NCI-H146 (cell line): ENCODE results near the gene PBX3.
A peak's percentile ranks its signal among the peaks of the same experiment; 100 is the strongest.
"Not testable (repeated sequence)": the region's sequence is repeated elsewhere in the genome, so short reads cannot be mapped to it uniquely, and the experiment has no call there.

Source experiments
- DNase-seq: peaks from one replicate; lab custom pipeline; 2025; lab: John Stamatoyannopoulos, UW

Gene PBX3

DNA sequence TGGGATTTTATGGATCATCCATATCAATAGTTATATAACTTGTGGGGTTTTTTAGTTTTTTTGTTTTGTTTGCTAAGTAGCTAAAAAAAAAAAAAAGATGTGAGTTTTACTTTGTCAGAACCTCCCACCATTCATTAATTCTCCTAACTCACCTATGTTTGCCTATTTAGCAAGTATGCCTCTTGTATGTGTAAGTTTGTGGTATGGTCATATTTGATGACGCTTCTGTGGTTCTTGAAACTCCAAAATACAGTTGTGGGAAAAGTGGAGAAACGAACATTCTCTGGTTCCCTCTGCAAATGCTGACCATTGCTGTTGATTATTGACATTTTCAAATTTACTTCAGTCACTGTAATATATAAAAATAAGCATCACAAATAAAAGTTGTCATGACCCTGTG, 75.7 kb downstream of the PBX3 start:
- DNase-seq, result no peak

DNA sequence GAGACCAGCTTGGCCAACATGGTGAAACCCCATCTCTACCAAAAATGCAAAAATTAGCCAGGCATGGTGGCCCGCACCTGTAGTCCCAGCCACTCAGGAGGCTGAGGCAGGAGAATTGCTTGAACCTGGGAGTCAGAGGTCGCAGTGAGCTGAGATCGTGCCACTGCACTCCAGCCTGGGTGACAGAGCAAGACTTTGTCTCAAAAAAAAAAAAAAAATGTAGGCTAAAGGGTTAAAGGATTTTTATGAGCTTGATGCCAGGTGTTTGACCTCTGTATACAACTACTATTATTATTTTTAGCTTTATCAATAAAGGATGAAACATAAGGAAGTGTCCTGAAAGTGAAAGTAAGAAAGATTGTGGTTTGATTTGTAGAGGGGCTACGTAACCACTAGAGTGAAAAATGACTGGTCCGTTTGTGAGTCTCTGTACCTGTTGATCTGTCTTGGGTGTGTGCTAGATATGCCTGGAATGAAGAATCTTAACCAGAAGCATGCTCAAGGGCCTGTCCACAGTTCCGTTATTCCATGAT, 76.8 kb downstream of the PBX3 start:
- not testable (repeated sequence) for DNase-seq

DNA sequence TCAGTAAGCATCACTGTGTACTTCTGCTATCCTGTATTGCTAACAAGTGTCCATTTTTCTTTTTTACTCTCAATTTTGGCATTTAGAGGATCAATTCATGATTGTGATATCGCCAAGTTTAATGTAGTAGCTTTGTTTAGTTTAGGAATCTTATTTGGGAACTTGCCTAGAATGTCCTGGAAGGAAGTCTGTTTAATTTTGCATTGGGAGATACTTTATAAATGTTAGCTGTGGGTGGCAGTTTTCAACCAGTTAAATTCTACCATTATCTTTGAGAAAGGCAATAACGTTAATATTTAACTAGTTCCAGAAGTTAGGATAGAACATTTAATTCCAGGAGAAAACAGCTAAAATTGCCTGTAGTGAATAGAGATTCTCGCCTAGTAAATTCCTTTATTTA, 78.6 kb downstream of the PBX3 start:
- no peak for DNase-seq

DNA sequence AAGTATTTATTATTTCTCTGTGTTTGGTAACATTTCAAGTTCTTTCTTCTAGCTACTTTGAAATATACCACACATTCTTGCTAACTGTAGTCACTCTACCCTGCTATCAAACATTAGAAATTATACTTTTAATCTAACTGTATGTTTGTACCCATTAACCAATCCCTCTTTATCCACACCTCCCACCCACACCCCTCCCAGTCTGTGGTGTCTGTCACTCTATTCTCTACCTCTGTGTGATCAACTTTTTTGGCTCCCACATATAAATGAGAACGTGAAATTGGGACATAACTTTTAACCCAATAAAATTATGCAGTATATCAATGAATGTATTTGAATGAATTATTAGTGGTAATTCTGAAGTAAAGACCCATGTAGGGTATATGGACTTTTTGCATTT, 79.7 kb downstream of the PBX3 start:
- DNase-seq, result no peak

DNA sequence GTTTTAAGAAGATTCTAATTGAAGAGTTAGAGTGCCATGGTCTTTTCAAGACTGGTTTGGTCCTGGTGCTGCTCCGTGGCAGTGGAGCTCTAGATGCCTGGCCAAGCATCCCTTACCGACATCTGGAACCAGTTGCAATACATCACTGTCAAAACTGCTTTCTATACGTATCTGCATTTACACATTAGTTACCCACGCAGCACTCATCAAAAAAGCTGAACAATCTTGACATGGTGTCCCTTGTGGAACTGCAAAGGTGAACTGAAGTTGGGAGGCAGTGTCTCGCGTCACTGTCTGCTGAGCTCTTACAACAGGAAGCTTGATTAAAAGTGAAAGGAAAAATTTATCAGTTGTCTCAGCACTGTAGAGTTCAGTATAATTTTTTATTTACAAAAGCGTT, 82.6 kb downstream of the PBX3 start:
- no peak for DNase-seq

DNA sequence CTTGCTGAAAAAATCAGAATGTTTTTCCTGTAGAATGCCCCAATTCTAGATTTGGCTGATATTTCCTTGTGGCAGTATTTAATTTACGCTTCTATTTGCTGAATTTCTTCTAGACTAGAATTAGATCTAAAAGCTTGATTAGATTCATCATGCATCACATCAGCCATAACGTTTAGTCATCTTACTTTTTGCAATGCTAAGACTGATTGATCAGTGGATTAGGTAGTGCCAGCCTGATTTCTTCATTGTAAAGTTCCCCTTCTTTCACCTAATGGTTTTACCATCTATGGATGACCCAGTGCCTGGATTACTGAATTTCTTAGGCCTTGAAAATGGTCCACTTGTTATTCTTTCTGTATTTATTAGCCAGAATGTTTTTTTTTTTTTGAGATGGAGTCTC, 83.9 kb downstream of the PBX3 start:
- no peak for DNase-seq

DNA sequence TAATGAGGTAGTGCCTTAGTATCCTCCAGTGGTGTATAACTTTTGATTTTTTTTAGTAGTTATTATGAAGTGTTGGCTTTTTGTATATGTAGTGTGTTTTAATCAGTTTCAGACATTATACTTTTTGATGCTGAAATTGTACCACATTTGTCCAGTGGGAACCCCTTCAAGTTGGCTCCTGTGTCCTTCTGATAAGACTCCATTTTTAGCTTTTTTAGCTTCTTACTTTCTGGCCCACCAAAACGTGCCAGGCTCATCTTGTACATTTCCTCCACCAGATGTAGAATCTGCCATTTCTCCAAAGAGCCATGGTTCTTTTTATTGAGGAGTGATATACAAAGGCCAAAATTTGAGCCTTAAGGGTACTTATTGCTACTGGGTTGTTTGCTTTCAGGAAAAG, 84.4 kb downstream of the PBX3 start:
- no peak for DNase-seq

DNA sequence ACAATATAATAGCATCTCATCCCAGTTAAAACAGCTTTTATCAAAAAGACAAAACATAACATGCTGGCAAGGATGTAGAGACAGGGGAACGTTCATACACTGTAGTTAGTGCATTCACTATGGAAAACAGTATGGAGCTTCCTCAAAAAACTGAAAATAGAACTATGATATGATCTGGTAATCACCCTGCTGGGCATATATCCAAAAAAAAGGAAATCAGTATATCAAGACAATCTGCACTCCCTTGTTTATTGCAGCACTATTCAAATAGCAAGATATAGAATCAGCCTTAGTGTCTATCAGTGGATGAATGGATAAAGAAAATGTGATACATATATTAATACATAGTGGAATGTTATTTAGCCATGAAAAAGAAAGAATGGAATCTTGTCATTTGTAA, 88.5 kb downstream of the PBX3 start:
- DNase-seq, result no peak

DNA sequence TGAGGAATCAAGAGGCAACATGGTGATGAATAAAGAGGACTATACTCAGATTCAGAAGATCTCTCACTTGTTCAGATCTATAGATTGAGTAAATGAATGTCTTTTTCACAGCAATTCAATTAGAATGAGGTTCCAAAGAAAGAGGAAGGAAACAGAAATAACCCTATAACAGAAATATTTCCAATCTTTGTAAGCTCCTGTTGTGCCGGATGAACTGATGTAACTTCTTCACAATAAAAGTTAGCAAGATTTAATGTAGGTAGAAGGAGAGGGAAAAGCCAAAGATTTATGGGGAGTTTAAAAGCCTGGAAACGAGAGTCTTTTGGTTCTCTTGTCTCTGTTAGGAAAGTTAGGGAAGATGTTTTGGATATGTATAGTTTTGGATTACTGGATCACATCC, 92.1 kb downstream of the PBX3 start:
- DNase-seq, result no peak

DNA sequence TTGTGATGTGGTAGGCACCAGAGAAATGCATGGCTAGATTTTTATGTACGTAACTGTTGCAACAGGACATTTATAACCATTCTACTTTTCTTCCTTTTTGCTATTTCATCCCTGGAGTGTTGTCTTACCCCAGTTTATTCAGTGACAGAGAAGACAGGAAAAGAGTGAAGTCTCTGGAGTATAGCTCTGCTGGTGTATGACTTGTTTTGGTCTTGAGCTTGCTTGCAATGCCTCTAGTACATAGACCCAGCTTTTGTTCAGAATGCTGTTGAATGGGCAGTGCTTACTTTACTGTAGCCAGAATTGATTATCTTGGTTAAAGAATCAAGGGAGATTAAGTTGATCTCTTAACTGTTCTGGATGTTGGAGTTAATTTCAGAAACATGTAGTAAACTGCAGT, 94.3 kb downstream of the PBX3 start:
- no peak for DNase-seq

DNA sequence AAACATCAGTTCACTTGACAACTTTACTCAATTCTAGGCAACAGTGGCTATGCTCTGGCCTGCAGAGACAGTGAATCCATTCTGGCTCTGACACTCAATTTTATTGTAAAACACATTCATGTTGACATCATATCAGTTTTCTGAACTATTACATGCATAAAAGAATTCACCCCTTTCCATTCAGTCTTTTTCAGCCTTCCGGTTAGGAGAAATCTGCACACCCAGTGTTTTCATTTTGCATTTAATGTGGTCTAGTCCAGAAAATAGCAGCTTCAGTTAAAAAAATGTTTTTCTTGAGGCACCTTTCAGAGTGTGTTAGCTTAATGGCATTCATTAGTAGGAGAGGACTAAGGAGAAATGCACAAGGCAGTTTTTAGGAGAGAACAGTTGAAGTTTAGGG, 95.1 kb downstream of the PBX3 start:
- DNase-seq, result no peak

DNA sequence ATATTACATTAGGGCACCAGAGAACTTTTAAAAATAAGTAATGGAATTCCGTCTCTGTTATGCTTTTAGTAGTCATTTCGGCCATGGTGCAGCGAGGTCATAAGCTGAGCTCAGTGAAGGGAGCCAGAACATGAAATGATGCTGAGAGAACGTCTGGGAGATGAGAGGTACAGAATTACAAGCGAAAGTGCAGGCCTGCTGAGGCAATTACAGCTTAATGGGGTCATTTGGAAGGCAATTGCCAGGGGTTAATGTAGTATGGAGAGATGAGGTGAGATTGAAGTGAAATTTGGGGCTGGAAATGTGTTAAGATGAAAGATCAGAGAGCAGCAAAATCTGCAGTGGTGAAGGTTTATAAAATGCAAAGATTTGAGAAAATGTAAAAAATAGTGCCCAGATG, 96.5 kb downstream of the PBX3 start:
- peak; percentile 63 for DNase-seq

DNA sequence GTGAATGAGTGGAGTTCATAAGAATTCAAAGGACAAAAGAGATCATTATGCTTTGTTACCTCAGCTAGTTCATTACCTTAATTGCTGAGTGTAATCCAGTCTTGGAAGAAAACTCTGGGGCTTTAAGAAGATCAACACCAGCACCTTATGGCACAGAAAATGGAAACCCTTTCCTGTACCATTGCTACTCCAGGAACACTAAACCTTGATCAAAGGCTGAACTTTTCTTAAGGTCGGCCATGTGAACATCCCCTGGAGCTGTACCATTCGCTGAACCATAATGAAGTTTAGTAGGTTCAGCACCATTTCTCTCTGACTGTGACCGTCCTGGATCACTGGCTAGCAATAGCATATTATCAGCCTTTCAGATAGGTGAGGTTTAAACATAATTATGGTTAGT, 97.4 kb downstream of the PBX3 start:
- peak; percentile 2 for DNase-seq

DNA sequence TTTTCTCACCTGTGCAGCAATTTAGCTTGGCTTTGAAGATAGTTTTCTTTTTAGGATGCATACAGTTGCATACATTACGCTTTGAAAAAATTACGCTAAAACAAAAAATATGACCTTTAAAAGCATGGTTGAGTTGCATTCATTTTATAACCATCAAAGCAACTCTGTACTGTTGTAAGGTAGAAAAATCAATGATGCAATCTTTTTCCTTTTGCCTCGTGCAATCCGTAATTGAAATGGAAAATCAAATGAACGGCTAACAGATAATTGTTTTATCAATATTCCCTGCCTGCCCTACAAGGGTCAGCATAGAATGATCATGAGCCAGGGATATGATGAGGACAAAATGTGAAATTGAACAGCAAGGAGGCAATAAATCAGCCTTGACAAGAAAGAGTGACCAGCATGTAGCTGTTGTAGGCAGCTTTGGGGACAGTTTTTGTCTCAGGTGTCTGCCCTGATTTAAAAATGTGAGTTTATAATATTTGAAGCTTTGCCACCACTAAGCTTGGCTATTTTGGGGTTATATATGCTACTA, 98.2 kb downstream of the PBX3 start:
- peak; percentile 48 for DNase-seq

DNA sequence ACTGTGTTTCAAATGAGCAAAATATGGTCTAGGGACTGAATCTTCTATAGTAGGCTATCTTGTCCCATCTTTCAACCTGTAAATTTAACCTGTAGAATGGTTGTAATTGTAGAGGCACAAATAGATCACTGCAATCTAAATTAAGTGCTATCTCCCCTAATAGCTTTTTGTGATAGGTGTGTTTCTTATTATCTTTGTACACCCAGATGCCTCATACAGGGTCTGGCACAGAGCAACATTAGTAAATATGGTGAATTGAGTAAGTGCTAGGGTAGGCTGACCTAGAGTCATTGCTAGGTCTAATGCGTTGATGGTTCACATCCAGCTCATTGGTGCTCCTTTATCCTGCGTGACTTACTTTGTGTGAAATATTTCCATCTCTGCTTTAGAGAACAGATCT, 100.6 kb downstream of the PBX3 start:
- DNase-seq, result no peak

DNA sequence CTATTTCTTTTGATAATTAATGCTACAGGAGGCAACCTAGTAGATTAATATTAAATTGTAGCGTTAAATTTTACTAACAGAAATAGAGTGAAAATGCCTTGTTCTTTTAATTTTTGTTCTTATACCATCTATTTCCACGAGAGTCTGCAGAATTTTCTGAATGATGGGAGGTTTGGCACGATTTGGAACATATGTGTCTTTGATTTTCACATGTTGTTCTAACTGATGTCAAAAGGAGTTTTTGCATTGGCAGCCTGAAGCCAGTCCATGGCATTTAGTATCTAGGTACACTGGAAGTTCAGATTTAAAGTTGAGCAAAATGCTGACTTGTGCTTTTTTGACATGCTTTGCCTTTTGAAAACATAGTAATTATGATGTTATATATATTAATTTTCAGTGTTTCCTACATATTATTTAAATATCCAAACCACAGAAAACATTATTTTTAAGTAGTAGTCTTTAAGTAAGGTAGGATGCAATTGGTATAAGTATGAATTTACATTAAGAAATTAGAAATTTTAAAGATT, 103.0 kb downstream of the PBX3 start:
- DNase-seq, result no peak

DNA sequence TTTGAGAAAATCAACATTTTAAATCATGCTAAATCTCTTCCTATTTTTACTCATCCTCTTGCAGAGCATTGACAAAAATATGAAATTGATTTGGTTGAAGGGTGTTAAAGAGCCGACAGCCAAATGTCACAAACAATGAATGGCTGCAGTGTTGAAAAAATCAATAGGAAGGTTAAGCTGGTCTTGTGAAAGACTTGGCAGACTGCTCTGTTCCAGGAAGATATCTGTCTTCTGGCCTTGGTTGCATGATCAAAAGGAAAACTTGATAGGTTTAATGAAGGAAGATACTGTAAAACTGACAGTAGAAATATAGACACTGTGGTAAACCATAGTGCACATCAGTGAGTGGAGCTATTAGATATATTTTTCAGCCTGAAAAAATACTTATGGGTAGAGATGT, 103.6 kb downstream of the PBX3 start:
- DNase-seq, result no peak

DNA sequence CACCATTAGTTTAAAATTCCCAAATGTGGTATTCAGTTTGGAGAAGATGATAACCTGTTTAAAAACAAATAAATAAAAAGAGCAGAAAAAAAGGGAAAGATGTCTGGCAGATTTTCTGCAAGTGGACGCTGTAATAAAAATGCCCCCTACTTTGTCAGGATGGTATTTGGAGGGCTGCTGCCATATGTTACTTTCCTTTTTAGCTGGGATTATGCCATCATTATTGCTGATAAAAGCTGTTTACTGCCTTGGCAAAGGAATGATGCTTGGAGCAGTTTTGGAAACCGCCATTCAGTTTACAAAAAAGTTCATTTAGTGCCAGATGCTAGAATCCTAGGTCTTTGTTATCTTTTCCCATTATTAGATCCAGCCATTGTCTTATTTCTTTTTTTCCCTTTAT, 104.8 kb downstream of the PBX3 start:
- no peak for DNase-seq

DNA sequence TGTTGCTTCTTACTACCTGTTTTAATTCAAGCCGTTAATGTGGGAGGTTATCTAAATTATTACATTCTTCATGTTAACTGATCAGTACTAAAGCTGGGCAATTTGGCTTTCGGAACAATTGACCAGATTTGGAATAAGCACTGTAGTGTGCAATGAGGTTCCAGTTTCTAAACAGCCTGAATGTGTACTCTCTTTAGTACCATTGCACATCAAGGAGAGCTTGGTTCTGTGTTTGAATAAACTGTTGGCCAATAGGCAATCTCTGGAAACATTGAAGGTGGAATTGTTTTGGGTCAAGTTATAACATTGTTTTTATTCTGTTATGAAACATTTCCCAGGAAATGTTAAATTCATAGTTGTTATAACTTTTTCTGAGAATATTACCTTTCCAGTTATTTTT, 105.2 kb downstream of the PBX3 start:
- no peak for DNase-seq

DNA sequence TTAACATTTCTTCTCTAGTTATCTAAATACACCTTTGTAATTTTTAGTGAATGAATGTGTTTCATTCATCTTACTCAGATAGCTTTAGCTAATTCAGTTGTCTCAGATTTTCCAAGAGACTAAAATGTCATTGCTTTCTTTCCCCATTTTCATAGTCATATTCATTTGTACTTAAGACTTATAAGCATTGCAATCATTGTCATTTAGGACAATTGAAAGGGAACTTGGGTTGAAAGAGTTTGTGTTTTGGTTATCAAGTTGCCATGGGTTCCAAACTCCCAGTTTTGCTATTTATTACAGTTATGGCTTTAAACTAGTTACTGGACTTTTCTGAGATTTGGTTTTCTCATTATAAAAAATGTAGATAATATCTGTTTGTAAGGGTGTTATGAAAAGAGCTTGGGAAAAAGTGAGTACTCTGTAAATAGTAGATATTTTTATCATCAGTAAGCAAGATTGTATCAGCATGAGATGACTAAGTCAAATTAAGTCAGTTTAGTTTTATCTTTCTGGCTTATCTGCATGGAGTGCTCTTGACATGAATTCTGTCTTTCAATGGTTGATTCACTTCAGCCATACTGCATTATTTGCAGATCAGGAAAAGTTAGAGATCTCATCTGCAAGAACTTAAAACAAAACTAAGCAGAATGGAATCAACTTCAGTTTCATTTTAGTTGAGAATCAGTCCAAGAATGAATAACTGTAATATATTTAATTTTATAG, 107.5 kb downstream of the PBX3 start:
- DNase-seq, result no peak

DNA sequence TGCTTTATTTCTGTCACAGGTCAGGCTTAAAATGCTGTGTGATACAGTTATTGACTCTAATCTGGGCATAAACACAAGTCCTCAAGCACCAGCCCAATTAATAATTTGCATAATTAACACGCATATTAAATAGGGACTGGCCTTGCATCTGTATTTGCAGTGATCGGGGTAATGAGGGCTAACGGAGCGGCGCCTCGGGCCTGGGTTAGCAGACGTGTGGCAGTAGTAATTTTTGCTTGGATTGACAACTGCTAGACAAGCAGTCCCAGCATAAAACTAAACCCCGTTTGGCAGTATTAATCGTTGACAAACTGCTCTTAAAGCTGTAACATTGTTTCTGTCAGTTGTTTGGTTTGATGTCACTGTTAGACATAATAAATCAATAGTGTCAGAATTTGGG, 109.2 kb downstream of the PBX3 start:
- DNase-seq, result no peak

DNA sequence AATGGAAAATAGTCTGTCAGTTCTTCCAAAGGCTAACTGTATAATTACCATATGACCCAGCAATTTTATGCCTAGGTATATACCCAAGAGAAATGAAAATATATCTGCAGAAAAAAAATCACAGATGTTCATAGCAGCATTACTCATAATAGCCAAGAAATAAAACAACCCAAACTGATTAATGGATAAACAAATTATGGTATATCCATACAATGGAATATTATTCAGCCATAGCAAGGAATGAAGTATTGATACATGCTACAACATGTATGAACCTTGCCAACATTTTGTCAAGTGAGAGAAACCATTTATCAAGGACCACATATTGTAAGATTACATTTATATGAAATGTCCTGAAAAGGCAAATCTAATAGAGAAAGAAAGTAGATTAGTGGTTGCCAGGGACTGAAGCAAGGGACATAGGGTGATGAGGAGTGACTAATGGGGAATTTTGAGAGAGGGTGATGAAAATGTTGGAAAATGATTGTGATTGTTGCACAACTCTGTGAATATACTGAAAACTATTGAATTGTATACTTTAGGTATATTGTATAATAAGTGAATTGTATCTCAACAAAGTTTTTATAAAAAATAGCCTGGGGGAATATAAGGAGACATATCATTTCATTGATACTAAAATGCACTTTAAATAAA, 114.4 kb downstream of the PBX3 start:
- DNase-seq, result no peak

DNA sequence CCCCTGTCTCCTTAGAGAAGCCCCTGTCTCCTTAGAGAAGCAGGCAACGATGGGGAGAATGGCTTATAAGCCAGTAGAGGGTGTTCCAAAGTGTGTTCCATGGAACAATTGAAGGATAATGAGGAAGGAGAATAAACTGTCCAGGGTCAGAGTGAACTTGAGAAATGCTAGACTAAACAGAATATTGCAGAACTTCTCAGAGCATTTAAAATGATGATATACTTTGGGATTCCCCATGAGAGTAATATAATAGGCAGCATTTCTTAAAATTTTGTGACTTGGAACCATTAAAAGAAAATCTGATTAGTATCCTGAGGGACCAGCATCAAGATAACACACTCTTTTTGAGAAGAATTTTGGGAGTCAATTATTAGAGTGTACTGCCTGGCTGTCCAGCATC, 116.8 kb downstream of the PBX3 start:
- no peak for DNase-seq
